A673 (cell line): ENCODE data around the gene RPP38. TPM values are rescaled to one million over a fixed set of nuclear protein-coding genes. Genes with fewer than 3 reads are reported as not detected.

Experiments used
- BruUV-seq: library from RNA; stranded (reverse); fragments of 400-500 nt; replicated peaks from 2 replicates; lab custom pipeline; 2021; lab: Mats Ljungman, UMichigan
- CTCF ChIA-PET: fragments of 300-600 bp; sonication (Branson Sonifier 250); formaldehyde crosslinking; loops from one replicate; lab custom pipeline; 2022; ENCODE audit warnings: antibody characterized with exemption; lab: Charles Lee
- POLR2A ChIA-PET: fragments of 300-600 bp; sonication (Branson Sonifier 250); formaldehyde crosslinking; loops from one replicate; lab custom pipeline; 2022; ENCODE audit warnings: antibody characterized with exemption; ENCODE audit not compliant: low non-redundant PET; lab: Charles Lee
- DNase-seq: peaks from one replicate; pipeline ENCODE4 v3.0.0-alpha.2; 2015; ENCODE audit warnings: low spot score
- H3K27ac ChIP-seq: fragments of 200-600 bp; sonication (generic); 2 replicates; pipeline ENCODE4 v1.5.1; 2016; ENCODE audit warnings: mixed run types, low read depth, mild to moderate bottlenecking, mixed read lengths, antibody characterized with exemption, low read length; ENCODE audit not compliant: poor library complexity, severe bottlenecking
- H3K27me3 ChIP-seq: fragments of 200-600 bp; sonication (generic); replicated peaks from 2 replicates; pipeline ENCODE4 v1.6.1; 2017; ENCODE audit warnings: mixed run types, low read depth, mild to moderate bottlenecking, mixed read lengths, antibody characterized with exemption, low read length; ENCODE audit not compliant: insufficient read depth, poor library complexity
- H3K36me3 ChIP-seq: fragments of 200-600 bp; sonication (generic); 2 replicates; pipeline ENCODE4 v1.6.1; 2016; ENCODE audit warnings: mixed run types, mild to moderate bottlenecking, mixed read lengths, antibody characterized with exemption, low read length; ENCODE audit not compliant: insufficient read depth, poor library complexity, severe bottlenecking
- H3K4me1 ChIP-seq: fragments of 200-600 bp; sonication (generic); 2 replicates; pipeline ENCODE4 v1.6.1; 2017; ENCODE audit warnings: mixed run types, mild to moderate bottlenecking, mixed read lengths, antibody characterized with exemption, low read length; ENCODE audit not compliant: insufficient read depth, poor library complexity, severe bottlenecking
- H3K4me3 ChIP-seq: fragments of 200-600 bp; sonication (generic); 2 replicates; pipeline ENCODE4 v1.5.1; 2016; ENCODE audit warnings: low read depth, mixed run types, mild to moderate bottlenecking, mixed read lengths, low read length; ENCODE audit not compliant: poor library complexity, severe bottlenecking
- H3K9me3 ChIP-seq: fragments of 200-600 bp; sonication (generic); 2 replicates; pipeline ENCODE4 v1.6.1; 2016; ENCODE audit warnings: mixed run types, low read depth, mild to moderate bottlenecking, mixed read lengths, antibody characterized with exemption, low read length; ENCODE audit not compliant: poor library complexity, severe bottlenecking
- EZH2 ChIP-seq: fragments of 200-600 bp; sonication (generic); IDR thresholded peaks from 2 replicates; pipeline ENCODE4 v1.6.1; 2017; ENCODE audit warnings: borderline replicate concordance, low read depth, mild to moderate bottlenecking, mixed read lengths, antibody characterized with exemption, low read length; ENCODE audit not compliant: poor library complexity, severe bottlenecking
- intact Hi-C: fragments of 100-400 bp; cut with micrococcal nuclease; formaldehyde crosslinking; loops from one replicate; pipeline ENCODE4 v1.10.0; 2022; ENCODE audit not compliant: unreplicated experiment
- total RNA-seq: library from RNA; stranded (reverse); gene quantifications from 2 replicates; pipeline ENCODE4 v1.2.3, GENCODE V29; 2021
- TF ChIP-seq, protein P1 (sequence below): fragments of 300-800, 200-600 bp; sonication (generic); conservative IDR thresholded peaks from 2 replicates; pipeline ENCODE4 v1.5.1; 2017; ENCODE audit warnings: low read depth, mild to moderate bottlenecking, antibody characterized with exemption, low read length, moderate library complexity, mixed read lengths

RPP38 gene
- total RNA-seq, 1 experiment from 2014 or later, result 23.8 TPM

DNA sequence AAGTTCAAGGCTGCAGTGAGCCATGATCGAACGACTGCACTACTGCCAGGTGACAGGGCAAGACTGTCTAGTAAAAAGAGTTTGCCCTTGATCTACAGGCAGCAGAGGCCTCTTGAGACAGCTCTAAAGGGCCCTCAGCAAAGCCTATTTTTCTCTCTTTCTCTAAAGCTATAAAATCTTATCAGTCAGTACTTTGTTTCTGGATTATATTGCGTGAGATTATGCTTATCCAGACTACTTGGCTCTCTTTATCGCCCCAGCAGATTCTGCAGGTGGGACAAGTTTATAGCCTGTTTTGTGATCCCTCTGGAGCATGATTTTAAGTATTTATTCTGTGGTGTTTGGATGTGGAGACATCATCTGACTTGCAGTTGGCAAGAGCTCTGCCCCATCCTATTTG is 2.7 kb downstream of the RPP38 start:
- H3K27me3 ChIP-seq, result no peaks in the 10 kb centered on the region
- H3K4me3 ChIP-seq, result no peak overlapping the region
- DNase-seq, result no peak
- CTCF ChIA-PET, result no interaction called here
- intact Hi-C loops, result no loop called here
- no peak overlapping the region for H3K27ac ChIP-seq
- H3K4me1 ChIP-seq, result peaks cover 4% of the 10 kb centered on the region
- peaks cover 28% of the 10 kb centered on the region for H3K36me3 ChIP-seq
- no peaks in the 10 kb centered on the region for H3K9me3 ChIP-seq
- BruUV-seq, result no TSS peak
- TF ChIP-seq, protein P1, sequence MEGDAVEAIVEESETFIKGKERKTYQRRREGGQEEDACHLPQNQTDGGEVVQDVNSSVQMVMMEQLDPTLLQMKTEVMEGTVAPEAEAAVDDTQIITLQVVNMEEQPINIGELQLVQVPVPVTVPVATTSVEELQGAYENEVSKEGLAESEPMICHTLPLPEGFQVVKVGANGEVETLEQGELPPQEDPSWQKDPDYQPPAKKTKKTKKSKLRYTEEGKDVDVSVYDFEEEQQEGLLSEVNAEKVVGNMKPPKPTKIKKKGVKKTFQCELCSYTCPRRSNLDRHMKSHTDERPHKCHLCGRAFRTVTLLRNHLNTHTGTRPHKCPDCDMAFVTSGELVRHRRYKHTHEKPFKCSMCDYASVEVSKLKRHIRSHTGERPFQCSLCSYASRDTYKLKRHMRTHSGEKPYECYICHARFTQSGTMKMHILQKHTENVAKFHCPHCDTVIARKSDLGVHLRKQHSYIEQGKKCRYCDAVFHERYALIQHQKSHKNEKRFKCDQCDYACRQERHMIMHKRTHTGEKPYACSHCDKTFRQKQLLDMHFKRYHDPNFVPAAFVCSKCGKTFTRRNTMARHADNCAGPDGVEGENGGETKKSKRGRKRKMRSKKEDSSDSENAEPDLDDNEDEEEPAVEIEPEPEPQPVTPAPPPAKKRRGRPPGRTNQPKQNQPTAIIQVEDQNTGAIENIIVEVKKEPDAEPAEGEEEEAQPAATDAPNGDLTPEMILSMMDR, result no peak
- no peak for TF ChIP-seq EZH2
- POLR2A ChIA-PET, result interaction anchor here (0.6 kb wide), 1 partner anchor 195 kb away, joined by 5 read pairs; no protein-coding TSS in a partner anchor

DNA sequence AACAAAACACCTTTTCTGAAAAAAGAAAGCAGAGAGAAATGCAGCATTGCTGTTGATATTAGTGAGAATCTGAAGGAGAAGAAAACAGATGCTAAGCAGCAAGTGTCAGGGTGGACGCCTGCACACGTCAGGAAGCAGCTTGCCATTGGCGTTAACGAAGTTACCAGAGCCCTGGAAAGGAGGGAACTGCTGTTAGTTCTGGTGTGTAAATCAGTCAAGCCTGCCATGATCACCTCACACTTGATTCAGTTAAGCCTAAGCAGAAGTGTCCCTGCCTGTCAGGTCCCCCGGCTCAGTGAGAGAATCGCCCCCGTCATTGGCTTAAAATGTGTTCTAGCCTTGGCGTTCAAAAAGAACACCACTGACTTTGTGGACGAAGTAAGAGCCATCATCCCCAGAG is 6.4 kb downstream of the RPP38 start:
- Histone ChIP-seq H3K4me3 (no peak overlapping the region), H3K9me3 (no peaks in the 10 kb centered on the region), H3K4me1 (peaks cover 5% of the 10 kb centered on the region), H3K36me3 (peaks cover 39% of the 10 kb centered on the region), H3K27ac (no peak overlapping the region), H3K27me3 (no peaks in the 10 kb centered on the region)
- TF ChIP-seq, protein P1, result no peak
- TF ChIP-seq EZH2, result no peak
- POLR2A ChIA-PET, result no interaction called here
- CTCF ChIA-PET, result no interaction called here
- intact Hi-C loops, result no loop called here
- DNase-seq, result no peak
- BruUV-seq, result no TSS peak

DNA sequence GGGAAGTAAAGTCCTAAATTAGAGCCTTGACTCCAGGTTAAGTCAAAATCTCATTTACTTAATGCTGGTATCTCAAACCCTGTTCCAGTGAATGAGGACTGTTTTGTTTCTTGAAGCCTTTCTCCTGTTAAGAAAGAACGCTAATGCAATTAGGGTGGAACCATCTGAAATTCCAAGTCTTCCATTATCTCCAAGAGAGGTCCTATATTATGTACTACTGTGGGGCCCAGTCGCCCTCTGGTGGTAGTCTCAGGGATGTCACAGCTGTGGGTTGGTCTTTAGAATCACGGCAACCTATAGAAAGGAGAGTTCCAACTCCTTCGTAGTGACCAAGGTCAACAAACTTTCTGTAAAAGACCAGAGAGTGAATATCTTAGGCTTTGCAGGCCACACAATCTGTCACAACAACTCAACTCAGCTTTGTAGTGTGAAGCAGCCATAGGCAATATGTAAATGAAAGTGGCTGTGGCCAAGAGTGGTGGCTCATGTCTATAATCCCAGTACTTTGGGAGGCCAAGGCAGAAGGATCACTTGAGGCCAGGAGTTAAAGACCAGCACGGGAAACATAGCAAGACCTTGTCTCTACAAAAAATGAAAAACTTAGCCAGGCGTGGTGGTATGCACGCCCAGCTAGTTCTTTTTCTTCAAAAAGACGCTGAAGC is 9.3 kb downstream of the RPP38 start:
- Histone ChIP-seq H3K9me3 (no peaks in the 10 kb centered on the region), H3K27me3 (no peaks in the 10 kb centered on the region), H3K27ac (no peak overlapping the region), H3K4me3 (no peak overlapping the region), H3K4me1 (peaks cover 4% of the 10 kb centered on the region), H3K36me3 (peaks cover 39% of the 10 kb centered on the region)
- intact Hi-C loops, result loop anchor here (2.0 to 5.0 kb wide), 2 partner anchors 114 to 608 kb away; no protein-coding TSS in a partner anchor
- no TSS peak for BruUV-seq
- DNase-seq, result peak; percentile 86
- TF ChIP-seq EZH2, result no peak
- TF ChIP-seq, protein P1, result peak; percentile 98
- ChIA-PET CTCF (no interaction called here), POLR2A (no interaction called here)
